GM19467 (cell line): Measurements from ENCODE around the gene ATP9A.
"Not testable (repeated sequence)": the region's sequence is repeated elsewhere in the genome, so short reads cannot be mapped to it uniquely, and the experiment has no call there.

ENCODE experiments used
- ATAC-seq: cut with Tn5 transposase; IDR thresholded peaks from one replicate; pipeline ENCODE4 v1.9.1; 2021; ENCODE audit warnings: mild to moderate bottlenecking, moderate library complexity; ENCODE audit not compliant: unreplicated experiment

The ATP9A gene, protein sequence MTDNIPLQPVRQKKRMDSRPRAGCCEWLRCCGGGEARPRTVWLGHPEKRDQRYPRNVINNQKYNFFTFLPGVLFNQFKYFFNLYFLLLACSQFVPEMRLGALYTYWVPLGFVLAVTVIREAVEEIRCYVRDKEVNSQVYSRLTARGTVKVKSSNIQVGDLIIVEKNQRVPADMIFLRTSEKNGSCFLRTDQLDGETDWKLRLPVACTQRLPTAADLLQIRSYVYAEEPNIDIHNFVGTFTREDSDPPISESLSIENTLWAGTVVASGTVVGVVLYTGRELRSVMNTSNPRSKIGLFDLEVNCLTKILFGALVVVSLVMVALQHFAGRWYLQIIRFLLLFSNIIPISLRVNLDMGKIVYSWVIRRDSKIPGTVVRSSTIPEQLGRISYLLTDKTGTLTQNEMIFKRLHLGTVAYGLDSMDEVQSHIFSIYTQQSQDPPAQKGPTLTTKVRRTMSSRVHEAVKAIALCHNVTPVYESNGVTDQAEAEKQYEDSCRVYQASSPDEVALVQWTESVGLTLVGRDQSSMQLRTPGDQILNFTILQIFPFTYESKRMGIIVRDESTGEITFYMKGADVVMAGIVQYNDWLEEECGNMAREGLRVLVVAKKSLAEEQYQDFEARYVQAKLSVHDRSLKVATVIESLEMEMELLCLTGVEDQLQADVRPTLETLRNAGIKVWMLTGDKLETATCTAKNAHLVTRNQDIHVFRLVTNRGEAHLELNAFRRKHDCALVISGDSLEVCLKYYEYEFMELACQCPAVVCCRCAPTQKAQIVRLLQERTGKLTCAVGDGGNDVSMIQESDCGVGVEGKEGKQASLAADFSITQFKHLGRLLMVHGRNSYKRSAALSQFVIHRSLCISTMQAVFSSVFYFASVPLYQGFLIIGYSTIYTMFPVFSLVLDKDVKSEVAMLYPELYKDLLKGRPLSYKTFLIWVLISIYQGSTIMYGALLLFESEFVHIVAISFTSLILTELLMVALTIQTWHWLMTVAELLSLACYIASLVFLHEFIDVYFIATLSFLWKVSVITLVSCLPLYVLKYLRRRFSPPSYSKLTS

DNA sequence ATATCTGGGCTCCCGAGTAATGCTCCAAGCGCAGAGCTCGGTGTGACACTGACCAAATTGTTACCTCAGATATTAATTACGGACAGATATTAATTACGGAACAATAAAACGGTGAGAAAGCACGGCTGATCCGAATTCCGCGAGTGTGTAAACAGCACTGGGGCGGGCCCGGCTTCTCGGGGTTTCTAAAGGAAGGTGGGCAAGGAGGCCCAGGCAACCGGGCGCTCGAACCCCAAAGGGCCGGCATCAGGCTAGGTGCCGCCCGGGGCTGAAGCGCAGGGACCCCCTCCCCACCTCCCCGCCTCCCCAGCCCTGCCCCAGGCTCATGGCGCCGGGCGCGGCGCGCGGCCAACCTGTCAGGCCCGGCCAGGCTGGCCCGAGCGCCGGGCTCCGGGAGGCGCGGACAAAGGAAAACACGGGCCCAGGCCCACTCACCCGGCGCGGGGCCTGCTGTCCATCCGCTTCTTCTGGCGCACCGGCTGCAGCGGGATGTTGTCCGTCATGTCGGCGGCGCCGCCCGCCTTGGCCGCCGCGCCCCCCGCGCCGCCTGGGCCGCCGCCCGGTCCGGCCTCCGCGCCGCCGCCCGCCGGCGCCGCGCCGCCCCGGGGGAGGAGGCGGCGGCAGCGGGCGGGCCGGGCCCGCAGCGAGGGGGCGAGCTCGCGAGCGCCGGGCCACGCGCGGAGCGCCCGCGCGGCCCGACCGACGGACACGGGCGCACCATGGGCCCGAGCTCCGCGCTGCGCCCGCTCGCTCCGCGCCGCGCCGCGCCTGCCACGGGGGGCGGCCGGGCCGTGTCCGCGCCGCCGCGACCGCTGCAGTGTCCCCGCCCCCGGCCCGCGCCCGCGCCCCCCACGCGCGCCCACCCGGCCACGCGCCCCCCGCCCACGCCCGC lies at the start of gene ATP9A:
Gene ATP9A (minus strand): TSS at position 524 of the 892 bp plus-strand sequence. CDS start 21 bp downstream, at position 503.
- ATAC-seq, result no peak

DNA sequence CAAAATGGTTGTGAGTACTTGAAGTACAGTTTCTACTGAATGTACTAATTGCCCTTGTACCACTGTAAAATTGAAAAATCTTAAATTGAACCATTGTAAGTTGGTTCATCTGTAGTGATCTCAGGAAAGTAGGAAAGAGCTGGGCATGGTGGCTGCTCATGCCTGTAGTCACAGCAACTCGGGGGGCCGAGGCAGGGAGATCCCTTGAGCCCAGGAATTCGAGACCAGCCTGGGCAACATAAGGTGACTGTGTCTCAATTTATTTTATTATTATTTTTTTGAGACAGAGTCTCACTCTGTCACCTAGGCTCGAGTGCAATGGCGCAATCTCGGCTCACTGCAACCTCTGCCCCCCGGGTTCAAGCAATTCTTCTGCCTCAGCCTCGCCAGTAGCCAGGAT lies 48.7 kb upstream of the ATP9A start:
- not testable (repeated sequence) for ATAC-seq

DNA sequence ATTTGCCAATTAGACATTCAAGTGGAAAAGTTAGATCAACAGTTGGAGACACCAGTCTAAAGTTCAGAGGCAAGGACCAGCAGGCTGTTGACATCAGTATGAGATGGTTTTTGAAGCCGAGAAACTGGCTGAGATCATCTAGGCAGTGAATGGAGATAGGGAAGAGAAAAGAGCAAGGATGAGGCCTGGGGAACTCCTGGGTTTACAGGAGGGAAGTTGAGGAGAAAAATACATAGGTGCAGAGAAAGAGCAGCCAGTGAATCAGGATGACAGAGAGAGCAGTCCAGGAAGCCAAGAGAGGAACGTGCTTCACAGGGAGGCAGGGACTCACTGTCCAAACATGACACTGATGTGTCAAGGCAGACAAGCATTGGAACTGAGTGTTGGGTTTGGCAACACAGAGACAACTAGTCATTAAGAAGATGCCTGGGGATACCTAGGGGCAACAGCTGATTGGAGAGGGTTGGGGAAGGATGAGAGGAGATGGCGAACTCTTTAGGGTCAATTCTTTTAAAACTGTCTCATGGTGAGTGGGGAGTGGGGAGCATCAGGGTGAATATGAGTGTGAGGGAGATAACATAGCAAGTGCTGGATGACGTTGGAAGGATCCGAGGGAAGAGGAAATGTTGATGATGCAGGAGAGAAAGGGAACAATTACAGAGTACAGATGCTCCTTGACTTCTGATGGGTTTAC lies 47.3 kb upstream of the ATP9A start:
- no peak for ATAC-seq

DNA sequence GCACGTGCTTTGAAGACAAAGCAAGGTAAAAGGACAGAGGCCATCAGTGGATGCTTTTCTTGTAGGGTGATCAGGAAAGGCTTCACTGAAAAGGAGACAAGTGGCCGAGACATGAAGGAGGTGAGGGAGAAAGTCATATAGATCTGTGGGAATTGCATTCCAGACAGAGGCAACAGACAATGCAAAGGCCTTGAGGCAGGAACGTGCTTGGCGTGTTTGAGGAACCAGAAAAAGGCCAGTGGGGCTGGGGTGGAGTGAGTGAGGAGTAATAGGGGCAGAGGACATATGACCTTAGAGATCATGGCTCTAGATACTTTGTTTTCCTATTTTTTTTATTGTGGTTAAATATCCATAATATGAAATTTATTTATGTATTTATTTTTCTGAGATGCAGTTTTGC lies 44.7 kb upstream of the ATP9A start:
- ATAC-seq, result no peak

DNA sequence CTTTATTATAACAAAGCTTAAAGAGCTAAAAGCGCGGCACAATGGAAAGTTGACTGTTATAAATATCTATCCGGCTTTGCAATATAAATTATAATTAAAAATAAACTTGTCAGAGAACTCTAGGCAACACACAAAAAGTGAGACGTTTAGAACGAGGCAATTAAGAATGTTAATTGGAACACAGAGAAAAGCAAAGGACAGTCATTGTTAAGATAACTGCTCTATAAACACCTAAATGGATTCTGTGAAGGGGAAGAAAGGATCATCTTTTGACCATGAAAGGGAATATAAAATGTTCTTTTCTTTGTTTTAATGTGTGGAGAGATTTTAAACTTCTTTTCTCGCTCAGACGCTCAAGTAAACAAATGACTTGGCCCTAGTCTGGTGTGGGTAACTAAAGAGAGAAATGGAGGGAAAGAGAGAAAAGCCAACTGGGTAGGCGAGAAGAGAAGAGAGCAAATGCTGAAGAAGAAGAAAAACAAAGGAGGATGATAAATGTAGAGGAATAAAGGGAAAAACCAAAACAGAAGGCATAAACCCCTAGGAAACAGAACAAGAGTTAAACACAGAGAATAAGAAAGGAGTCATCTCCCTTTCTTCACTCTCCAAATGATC lies 43.4 kb upstream of the ATP9A start:
- ATAC-seq, result no peak

DNA sequence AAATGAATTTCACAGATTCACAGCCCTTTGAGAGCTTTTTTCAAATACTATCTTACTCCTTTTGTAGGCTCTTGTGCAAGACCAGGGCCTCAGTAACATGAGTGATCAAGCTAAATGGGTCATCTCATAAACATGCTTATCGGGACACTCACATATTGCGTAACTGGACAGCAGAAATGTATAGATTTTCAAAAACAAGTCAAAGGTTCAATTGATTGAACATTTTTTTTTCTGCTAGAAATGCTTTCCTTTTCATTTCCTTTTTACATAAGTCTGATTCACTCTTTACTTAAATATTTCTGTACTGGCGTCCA lies 42.8 kb upstream of the ATP9A start:
- ATAC-seq, result no peak

DNA sequence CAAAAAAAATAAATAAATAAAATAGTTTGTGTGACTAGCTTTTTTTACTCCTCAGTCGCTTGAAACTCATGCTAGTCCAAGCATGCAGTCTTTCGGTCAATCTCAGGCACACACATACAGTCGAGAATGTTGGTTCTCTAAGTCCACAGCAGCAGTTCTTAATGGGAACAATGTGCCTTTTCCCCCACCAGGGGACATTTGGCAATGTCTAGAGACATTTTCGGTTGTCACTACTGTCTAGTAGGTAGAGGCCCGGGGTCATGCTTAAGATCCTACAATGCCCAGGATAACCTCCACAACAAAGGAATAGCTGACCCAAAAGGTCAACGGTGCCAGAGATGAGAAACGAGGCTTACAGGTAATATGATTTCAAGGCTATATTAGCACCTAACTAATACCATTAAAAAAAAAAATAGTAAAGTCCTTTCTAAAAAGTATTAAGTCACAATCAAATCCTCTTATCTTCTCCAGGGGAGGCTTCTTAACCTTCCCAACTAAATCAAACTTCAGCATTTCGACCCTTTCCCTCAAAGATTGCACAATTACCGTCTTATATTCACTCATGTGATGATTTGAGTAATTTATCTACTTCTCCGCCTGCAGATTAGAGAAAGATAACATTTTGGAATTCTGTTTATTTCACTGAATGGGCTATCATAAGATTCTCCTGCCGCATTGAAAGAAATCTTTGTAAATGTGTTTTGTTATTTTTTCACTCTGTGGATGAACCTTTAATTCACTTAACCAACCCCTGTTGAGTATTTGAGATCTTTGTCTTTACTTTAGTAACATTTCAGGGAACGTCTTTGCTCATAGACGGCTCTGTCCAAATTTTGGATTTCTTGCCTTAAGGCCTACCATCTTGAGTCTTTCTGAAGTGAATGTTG lies 42.2 kb upstream of the ATP9A start:
- ATAC-seq, result no peak

DNA sequence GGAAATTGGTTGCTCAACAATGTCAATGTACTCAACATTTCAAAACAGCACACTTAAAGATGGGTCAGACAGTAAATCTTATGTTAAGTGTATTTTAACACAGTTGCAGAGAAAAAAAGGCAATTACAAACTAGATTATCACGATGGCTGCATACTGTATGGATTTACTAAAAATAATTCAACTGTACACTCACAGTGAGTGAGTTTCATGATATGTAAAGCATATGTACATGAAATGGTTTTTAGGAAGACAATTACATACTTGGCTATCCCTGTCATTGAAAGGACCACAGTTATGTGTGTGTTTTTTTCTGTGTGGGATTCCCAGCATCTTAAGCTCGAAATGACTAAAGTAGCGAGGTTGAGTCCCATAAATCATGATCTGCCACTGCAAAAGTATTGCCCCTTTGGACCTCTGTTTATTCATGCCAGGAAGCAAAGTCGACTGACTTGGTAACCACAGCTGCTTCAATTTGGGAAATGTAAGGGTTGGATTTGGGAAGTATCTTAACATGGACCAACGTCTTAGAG lies 39.6 kb upstream of the ATP9A start:
- ATAC-seq, result no peak

DNA sequence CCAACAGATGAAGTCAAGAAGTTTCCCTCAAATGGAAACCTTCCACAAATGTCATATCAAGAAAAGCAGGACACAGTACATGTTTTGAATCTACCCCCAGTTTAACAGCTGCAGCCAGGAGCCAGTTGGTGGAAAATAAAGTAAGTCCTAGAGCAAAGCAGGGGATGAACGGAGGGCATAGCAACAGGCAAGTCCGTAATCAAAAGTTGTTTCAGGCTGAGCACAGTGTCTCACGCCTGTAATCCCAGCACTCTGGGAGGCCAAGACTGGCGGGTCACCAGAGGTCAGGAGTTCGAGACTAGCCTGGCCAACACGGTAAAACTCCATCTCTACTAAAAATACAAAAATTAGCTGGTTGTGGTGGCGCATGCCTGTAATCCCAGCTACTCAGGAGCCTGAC lies 36.6 kb upstream of the ATP9A start:
- ATAC-seq, result no peak

DNA sequence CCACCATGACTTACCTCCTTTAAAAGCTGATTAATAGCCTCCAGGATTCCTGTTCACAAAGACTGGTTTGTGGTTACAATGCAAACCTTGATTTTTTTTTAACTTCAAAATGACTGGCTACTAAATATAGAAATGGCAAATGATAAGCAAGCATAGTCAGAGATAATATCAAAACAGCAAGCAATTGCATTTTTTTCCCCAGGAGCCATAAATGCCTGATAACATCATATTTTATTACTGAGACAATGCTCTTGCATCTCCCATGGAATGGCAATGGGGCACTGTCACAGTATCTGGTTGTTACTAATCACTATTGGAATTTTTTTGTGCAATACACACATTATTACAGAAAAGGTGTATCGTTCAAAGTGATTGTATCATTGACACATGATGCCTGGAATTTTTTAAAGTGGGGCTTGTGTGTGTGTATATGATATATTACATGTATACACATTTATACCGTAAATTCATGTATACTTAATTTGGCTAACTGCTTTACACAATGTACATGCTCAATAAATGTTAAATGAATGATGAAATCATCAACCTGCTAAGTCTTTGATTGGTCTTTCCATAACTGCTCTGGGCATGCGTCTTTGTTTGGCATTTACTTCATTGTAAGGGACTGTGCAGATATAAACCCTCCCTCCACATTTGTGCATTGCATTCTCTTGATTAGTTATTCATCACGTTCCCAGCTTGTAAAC lies 35.1 kb upstream of the ATP9A start:
- no peak for ATAC-seq

DNA sequence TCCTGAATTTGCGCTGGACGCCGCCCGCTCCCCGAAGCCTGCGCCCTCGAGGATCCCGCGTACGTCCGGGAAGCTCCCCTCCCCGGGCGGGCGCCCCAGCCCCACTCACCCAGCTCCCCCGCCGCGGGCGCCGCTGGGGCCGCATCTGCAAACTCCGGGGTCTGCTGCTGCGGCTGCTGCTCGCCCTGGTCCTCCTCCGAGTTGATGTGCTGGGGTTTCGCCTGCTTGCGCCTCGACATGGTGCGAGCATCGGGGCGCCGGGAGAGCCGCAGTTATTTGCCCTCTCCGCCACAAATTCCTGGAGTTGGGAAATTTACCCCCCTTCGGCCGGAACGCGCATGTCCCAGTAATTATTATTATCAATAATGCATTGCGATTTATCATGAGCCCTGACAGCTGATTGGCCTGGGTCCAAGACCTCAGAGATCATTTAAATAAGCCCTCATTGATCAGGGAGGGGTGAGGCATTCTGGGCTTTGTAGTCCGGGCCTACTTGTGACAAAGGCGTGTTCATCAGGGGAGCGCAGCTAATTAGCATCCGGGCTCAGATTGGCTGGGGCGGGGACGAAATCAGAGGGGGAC lies 34.1 kb upstream of the ATP9A start, which contains the start of gene SALL4:
Gene SALL4 (minus strand): TSS at position 352 of the 582 bp plus-strand sequence. CDS start 113 bp downstream, at position 239.
- ATAC-seq, result no peak

DNA sequence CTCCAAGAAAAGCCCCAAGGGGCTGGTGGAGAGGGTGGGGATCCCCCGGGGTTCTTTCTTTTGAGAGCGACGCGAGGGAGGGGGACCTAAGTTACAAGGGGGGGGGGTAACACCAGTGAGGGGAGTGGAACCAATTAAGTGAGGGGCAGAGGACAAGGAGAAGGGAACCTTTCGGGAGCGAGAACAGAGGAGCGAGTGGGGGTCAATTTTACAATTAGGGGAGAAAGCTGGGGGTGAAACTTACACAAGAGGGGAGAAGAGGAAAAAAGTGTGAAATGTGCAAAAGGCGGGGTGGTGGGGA lies 33.6 kb upstream of the ATP9A start:
- no peak for ATAC-seq

DNA sequence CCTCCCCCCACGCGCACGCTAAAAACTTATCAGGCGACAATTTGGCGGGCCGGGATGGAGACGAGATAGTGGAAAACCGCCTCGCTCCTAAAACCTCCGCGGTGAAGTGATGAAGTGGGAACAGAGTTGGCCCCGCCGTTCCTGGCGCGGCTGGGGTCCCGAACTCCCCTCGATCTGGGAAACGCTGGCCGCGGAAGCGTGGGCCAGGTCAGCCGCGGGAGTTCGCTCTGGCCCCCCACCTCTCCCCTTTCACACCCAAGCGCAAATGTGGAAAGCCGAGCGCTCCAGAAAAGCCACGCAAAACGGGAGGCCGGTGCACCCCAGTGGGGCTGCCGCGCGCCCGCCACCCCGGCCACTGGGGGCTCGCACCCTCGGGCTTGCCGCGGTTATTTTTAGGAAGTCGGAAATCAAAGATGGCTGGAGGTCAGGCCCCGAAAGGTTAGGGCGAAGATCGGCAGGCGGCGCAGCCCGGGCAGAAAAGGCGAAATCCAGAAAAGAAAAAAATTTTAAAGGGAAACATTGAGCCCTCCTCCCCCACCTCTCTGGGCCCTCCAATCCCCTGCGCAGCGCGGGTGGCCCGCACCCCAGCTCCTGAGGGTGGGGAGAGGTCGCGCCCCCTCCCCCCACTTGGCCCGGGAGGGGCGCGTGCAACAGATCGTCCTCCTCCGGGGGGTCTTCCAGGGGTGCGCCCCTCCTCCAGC lies 33.1 kb upstream of the ATP9A start:
- ATAC-seq, result no peak

DNA sequence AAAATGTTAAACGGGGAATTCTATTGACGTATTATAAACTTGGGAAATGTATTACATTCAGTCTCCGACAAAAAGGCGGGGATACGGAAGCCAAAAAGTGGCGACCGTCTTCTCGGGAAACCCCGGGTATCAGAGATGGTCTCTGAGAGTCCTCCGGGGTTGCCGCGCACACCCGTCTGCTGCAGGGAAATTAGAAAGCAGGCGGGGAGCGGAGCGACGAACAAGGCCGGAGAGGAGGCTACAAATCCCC lies 32.6 kb upstream of the ATP9A start:
- no peak for ATAC-seq

DNA sequence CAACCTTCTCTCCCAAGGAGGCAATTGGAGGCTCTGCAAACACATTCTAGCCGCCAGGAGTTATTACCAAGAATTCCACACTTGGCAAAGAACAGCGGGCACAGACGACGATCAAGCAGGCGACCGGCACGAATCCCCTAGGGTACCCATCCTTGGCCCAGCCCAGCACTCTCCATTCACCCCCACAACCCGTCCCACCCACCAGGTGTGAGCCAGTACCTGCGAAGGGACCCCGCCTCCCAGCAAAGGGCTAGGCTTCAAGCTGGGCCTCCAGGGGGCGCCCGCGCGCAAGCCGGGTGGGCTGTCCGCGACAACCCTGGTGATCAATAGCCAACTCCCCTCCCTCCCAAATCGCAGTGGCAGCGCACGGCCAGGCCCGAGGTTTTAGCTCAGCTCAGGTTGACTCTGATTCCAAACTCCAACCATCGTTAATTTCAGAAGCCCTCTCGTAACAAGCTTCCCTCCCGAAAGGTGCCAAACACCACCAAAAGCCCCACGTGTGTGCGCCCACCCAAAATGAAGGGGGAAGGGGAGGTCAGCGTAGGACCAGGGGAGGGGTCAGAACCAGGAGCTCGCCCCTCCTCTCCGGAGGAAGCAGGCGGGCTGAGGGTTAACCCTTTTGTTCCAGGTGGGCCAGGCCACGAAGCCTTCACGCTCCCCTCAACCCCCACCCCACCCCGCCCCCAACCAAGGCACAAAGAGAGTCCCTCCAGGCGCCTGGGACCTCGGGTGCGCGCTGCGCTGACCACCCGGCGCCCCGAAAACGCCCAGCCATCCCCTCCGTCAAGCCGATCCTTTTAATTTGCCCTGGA lies 32.1 kb upstream of the ATP9A start:
- ATAC-seq, result no peak

DNA sequence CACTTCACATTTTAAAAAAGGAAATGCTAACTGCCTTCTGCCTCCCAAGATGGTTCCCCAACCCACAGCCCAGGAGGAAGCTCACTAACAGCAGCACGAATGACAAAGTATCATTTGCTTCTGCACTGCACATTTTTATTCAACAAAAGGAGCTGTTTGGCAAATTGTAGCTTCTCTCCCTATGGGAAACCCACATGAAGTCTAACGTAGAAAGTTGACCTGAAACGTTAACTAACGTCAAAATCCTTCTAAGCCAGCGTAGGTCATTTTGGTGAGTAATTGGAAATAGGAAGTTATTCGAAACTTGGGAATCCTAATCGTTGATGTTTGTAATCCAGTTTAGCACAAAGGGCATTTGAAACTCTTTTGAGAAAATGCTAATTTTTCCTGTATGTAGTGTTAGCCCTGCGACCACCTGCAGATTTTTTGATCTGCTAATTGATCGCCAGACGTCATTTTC lies 31.2 kb upstream of the ATP9A start:
- ATAC-seq, result no peak
